HEK293 (cell line): ENCODE results near the gene GREM1.

ENCODE experiments used
- CTCF ChIP-seq: fragments of 450-650 bp; formaldehyde crosslinking; IDR thresholded peaks from 2 replicates; pipeline ENCODE4 v1.5.1; 2016; ENCODE audit warnings: missing biosample characterization, missing genetic modification characterization
- HOXD13 ChIP-seq: sonication (generic); formaldehyde crosslinking; IDR thresholded peaks from 2 replicates; pipeline ENCODE4 v1.8.0; 2022; ENCODE audit warnings: missing genetic modification reagents, borderline replicate concordance
- ZBTB11 ChIP-seq: fragments of 450-650 bp; formaldehyde crosslinking; conservative IDR thresholded peaks from 2 replicates; pipeline ENCODE4 v1.5.1; 2016; ENCODE audit warnings: low read depth, missing biosample characterization, missing genetic modification characterization
- ZNF561 ChIP-seq: fragments of 450-650 bp; IDR thresholded peaks from 2 replicates; pipeline ENCODE4 v1.5.1; 2018; ENCODE audit warnings: missing biosample characterization, missing genetic modification characterization, borderline replicate concordance
- ZSCAN16 ChIP-seq: fragments of 450-650 bp; formaldehyde crosslinking; IDR thresholded peaks from 2 replicates; pipeline ENCODE4 v1.5.1; 2016; ENCODE audit warnings: missing biosample characterization, missing genetic modification characterization

- TF ChIP-seq ZNF561: no peak
- no peak for TF ChIP-seq CTCF (tag by site-specific recombination)
- no peak for TF ChIP-seq ZBTB11 (tag by site-specific recombination)
- no peak for TF ChIP-seq ZSCAN16 (tag by site-specific recombination)
- TF ChIP-seq HOXD13 (CRISPR knock-in tag): no peak
Observed at GRCh38 chr15:32668942-32669341, 48.9 kb upstream of the GREM1 start.
